ENCODE results near the gene PPP1R8. TPM values are rescaled to one million over a fixed set of nuclear protein-coding genes. Genes with fewer than 3 reads are reported as not detected.

PPP1R8 gene
- total RNA-seq, 1 experiment from 2014 or later: 38.4 TPM

GRCh38 chr1:27835501-27835900 is 4.9 kb downstream of the PPP1R8 start:
- H3K36me3 ChIP-seq (ENCODE audit: low read depth): no peaks in the 10 kb centered on the region
- H3K4me1 ChIP-seq (replicated peaks; ENCODE audit: insufficient read depth): 0 out of 2 replicates have a peak, but pooled peaks cover 14% of the 10 kb centered on the region
- POLR2A ChIA-PET (ENCODE audit: unreplicated experiment): interaction anchor here (0.5 kb wide), 1 partner anchor 746 kb away, joined by 8 read pairs; no protein-coding TSS in a partner anchor
- no peak overlapping the region for H2AFZ ChIP-seq
- H3K9me2 ChIP-seq (ENCODE audit: insufficient read depth): no peaks in the 10 kb centered on the region
- no peaks in the 10 kb centered on the region; the same call in none of the 2 replicates for H4K20me1 ChIP-seq (ENCODE audit: insufficient read depth)
- H3K27ac ChIP-seq: no peak overlapping the region
- BruUV-seq (replicated peaks): no TSS peak
- no peak for TF ChIP-seq CTCF (conservative IDR thresholded peaks at IDR 0.05)
- TF ChIP-seq EZH2 (IDR thresholded peaks at IDR 0.05; ENCODE audit: low read depth): no peak
- intact Hi-C loops (cut with micrococcal nuclease; ENCODE audit: unreplicated experiment): no loop called here
- no peak overlapping the region for H3K4me2 ChIP-seq
- CTCF ChIA-PET: no interaction called here
- DNase-seq: no peak
- no peaks in the 10 kb centered on the region for H3F3A ChIP-seq (ENCODE audit: insufficient read depth, low read depth)
- no peak overlapping the region for H3K4me3 ChIP-seq
- peaks cover 42% of the 10 kb centered on the region for H3K79me2 ChIP-seq (ENCODE audit: low read depth)
- H3K27me3 ChIP-seq (ENCODE audit: insufficient read depth, low read depth): no peaks in the 10 kb centered on the region
- H3K9me3 ChIP-seq (ENCODE audit: insufficient read depth, low read depth): no peaks in the 10 kb centered on the region

- POLR2A ChIA-PET (ENCODE audit: unreplicated experiment): no interaction called here
- CTCF ChIA-PET: no interaction called here
- Histone ChIP-seq H3K4me1 (replicated peaks; ENCODE audit: insufficient read depth) (no peaks in the 10 kb centered on the region), H3K36me3 (ENCODE audit: low read depth) (no peaks in the 10 kb centered on the region), H3K9me3 (ENCODE audit: insufficient read depth, low read depth) (no peaks in the 10 kb centered on the region), H3K79me2 (ENCODE audit: low read depth) (no peaks in the 10 kb centered on the region), H3K9me2 (ENCODE audit: insufficient read depth) (no peaks in the 10 kb centered on the region), H3K4me3 (no peak overlapping the region), H3K27me3 (ENCODE audit: insufficient read depth, low read depth) (no peaks in the 10 kb centered on the region), H3K4me2 (no peak overlapping the region), H4K20me1 (ENCODE audit: insufficient read depth) (no peaks in the 10 kb centered on the region), H3F3A (ENCODE audit: insufficient read depth, low read depth) (peaks cover 10% of the 10 kb centered on the region; the same call in 1 of the 2 replicates), H3K27ac (no peak overlapping the region), H2AFZ (no peak overlapping the region)
- DNase-seq: no peak
- intact Hi-C loops (cut with micrococcal nuclease; ENCODE audit: unreplicated experiment): no loop called here
- no TSS peak for BruUV-seq (replicated peaks)
- TF ChIP-seq EZH2 (IDR thresholded peaks at IDR 0.05; ENCODE audit: low read depth): no peak
- TF ChIP-seq CTCF (conservative IDR thresholded peaks at IDR 0.05): no peak
Observed at GRCh38 chr1:27849951-27850350, 19.4 kb downstream of the PPP1R8 start.

- ChIA-PET CTCF (no interaction called here), POLR2A (ENCODE audit: unreplicated experiment) (no interaction called here)
- BruUV-seq (replicated peaks): no TSS peak
- Histone ChIP-seq H4K20me1 (ENCODE audit: insufficient read depth) (no peaks in the 10 kb centered on the region), H2AFZ (no peak overlapping the region), H3K36me3 (ENCODE audit: low read depth) (no peaks in the 10 kb centered on the region), H3K79me2 (ENCODE audit: low read depth) (no peaks in the 10 kb centered on the region), H3K4me2 (no peak overlapping the region), H3F3A (ENCODE audit: insufficient read depth, low read depth) (peaks cover 10% of the 10 kb centered on the region; the same call in 1 of the 2 replicates), H3K9me3 (ENCODE audit: insufficient read depth, low read depth) (no peaks in the 10 kb centered on the region), H3K27me3 (ENCODE audit: insufficient read depth, low read depth) (no peaks in the 10 kb centered on the region), H3K4me3 (no peak overlapping the region), H3K27ac (no peak overlapping the region), H3K9me2 (ENCODE audit: insufficient read depth) (no peaks in the 10 kb centered on the region), H3K4me1 (replicated peaks; ENCODE audit: insufficient read depth) (no peaks in the 10 kb centered on the region)
- no peak for TF ChIP-seq EZH2 (IDR thresholded peaks at IDR 0.05; ENCODE audit: low read depth)
- TF ChIP-seq CTCF (conservative IDR thresholded peaks at IDR 0.05): no peak
- intact Hi-C loops (cut with micrococcal nuclease; ENCODE audit: unreplicated experiment): loop anchor here (5.0 kb wide), 2 partner anchors 232 to 747 kb away; partner anchors contain the start of gene EYA3
- DNase-seq: no peak
Observed at GRCh38 chr1:27855085-27855484, 24.5 kb downstream of the PPP1R8 start.
